Spleen (tissue), 7 donors: Measurements from ENCODE around the gene NRXN3.

Experiments
- POLR2A ChIP-seq, 3 donors: fragments of 450-650 bp; IDR thresholded peaks; one replicate each; pipeline ENCODE4 v1.5.1; 2017; ENCODE audit warnings: antibody characterized with exemption in 3 of 3, mild to moderate bottlenecking in 1 of 3
- POLR2AphosphoS5 ChIP-seq, 3 donors: sonication (generic); formaldehyde crosslinking; IDR thresholded peaks; one replicate each; pipeline ENCODE4 v1.5.1; 2017; ENCODE audit warnings: antibody characterized with exemption in 3 of 3
- TF ChIP-seq, protein P1 (sequence below), 11 experiments: fragments of 200-600 bp in 7 of 11; fragments of 450-650 bp in 4 of 11; sonication (generic) in 4 of 11; IDR thresholded peaks in 8 of 11; conservative IDR thresholded peaks in 3 of 11; 1 replicate in 7 of 11; 2 replicates in 4 of 11; pipeline versions ENCODE4 v1.4.0 to v1.8.0; 2016 to 2021; ENCODE audit warnings: antibody characterized with exemption in 11 of 11, inconsistent platforms in 4 of 11, mild to moderate bottlenecking in 1 of 11
- donor health status: DM: no; HTN: no; CAD: no; lungs with moderate emphysema.
- donor health status: DM: no; HTN: no; CAD: no.
- donor health status: DM: no; HTN: no; CAD: no.

GRCh38 chr14:78644824-78645559, 474.8 kb downstream of the NRXN3 start:
- TF ChIP-seq, protein P1, sequence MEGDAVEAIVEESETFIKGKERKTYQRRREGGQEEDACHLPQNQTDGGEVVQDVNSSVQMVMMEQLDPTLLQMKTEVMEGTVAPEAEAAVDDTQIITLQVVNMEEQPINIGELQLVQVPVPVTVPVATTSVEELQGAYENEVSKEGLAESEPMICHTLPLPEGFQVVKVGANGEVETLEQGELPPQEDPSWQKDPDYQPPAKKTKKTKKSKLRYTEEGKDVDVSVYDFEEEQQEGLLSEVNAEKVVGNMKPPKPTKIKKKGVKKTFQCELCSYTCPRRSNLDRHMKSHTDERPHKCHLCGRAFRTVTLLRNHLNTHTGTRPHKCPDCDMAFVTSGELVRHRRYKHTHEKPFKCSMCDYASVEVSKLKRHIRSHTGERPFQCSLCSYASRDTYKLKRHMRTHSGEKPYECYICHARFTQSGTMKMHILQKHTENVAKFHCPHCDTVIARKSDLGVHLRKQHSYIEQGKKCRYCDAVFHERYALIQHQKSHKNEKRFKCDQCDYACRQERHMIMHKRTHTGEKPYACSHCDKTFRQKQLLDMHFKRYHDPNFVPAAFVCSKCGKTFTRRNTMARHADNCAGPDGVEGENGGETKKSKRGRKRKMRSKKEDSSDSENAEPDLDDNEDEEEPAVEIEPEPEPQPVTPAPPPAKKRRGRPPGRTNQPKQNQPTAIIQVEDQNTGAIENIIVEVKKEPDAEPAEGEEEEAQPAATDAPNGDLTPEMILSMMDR (IDR thresholded peaks at IDR 0.05 in 8 of 11, conservative IDR thresholded peaks at IDR 0.05 in 3 of 11), result no peak
- TF ChIP-seq POLR2AphosphoS5 (IDR thresholded peaks at IDR 0.05) (no peak), POLR2A (IDR thresholded peaks at IDR 0.05) (no peak)
